SK-N-SH treated with all-trans-retinoic acid at 6 μM for 48 hours (cell line): Measurements from ENCODE around the gene PROCA1.

Experiments
- BACH2 ChIP-seq: fragments of 250-450 bp; sonication (Bioruptor Pico); IDR thresholded peaks from 2 replicates; pipeline ENCODE4 v1.9.0; 2021; ENCODE audit warnings: mild to moderate bottlenecking, borderline replicate concordance
- OSR1 ChIP-seq: fragments of 250-450 bp; sonication (Bioruptor Pico); IDR thresholded peaks from 2 replicates; pipeline ENCODE4 v1.8.0; 2022; ENCODE audit warnings: moderate library complexity, mild to moderate bottlenecking, inconsistent platforms

DNA sequence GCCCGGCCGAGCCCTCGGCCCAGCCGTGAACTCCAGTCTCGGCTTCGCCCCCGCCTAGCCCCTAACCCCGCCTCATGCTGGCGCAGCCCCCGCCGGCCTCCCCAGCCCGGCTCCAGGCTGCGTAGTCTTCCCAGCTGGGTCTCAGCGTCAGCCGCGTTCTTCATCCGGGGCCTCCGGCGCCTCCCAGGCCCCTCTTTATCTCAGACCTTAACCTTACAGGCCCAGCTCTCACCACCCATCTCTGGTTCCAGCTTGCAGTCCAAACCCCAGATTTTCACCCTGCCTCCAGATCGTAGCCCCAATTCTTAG lies at the start of gene PROCA1:
- TF ChIP-seq BACH2 (no peak), OSR1 (CRISPR knock-in tag) (no peak)
